GM12878 (cell line): ENCODE measurements around the gene HDDC2. TPM values are rescaled to one million over a fixed set of nuclear protein-coding genes. Genes with fewer than 3 reads are reported as not detected.

Source experiments
- ATAC-seq: fragments of 200-7000 bp; cut with Tn5 transposase; 3 replicates; pipeline ENCODE4 v1.9.1; 2020; ENCODE audit warnings: mild to moderate bottlenecking, moderate library complexity
- BruUV-seq: library from RNA; stranded (reverse); fragments of 400-500 nt; replicated peaks from 2 replicates; lab custom pipeline; 2021; lab: Mats Ljungman, UMichigan
- CTCF ChIA-PET: fragments of 300-600 bp; sonication (Branson Sonifier 250); formaldehyde crosslinking; extraction: SDS; loops from one replicate; lab custom pipeline; 2021; ENCODE audit warnings: inconsistent platforms; lab: Yijun Ruan, JAX
- POLR2A ChIA-PET: fragments of 350-600 bp; formaldehyde crosslinking; extraction: SDS; loops from one replicate; lab custom pipeline; 2021; ENCODE audit warnings: inconsistent platforms; lab: Charles Lee
- RAD21 ChIA-PET: fragments of 300-600 bp; sonication (Branson Sonifier 250); formaldehyde crosslinking; loops from one replicate; lab custom pipeline; 2023; ENCODE audit warnings: antibody characterized with exemption; ENCODE audit not compliant: unreplicated experiment; lab: Charles Lee
- SMC1A ChIA-PET: fragments of 300-600 bp; sonication (Branson Sonifier 250); formaldehyde crosslinking; loops from one replicate; lab custom pipeline; 2023; ENCODE audit not compliant: unreplicated experiment, uncharacterized antibody; lab: Charles Lee
- DNase-seq: peaks from one replicate; pipeline ENCODE4 v3.0.0-alpha.2; 2011; ENCODE audit warnings: low read depth, low spot score
- FAIRE-seq: peaks from 3 replicates; lab custom pipeline; 2011; peaks lifted over from hg19 to GRCh38; lab: Jason Lieb, UNC
- H2AFZ ChIP-seq: 2 replicates; pipeline ENCODE4 v1.6.0; 2011; ENCODE audit warnings: low read depth, low read length, control low read depth; ENCODE audit not compliant: control insufficient read depth
- H3K27ac ChIP-seq: 2 replicates; pipeline ENCODE4 v1.5.1; 2011; ENCODE audit warnings: control low read depth; ENCODE audit not compliant: control insufficient read depth, insufficient read depth
- H3K27me3 ChIP-seq, 2 experiments: replicated peaks in 1 of 2; 2 replicates each; pipeline versions ENCODE4 v1.6.0 to v1.6.1; 2011; ENCODE audit warnings: low read length in 1 of 2; ENCODE audit not compliant: control insufficient read depth in 2 of 2, insufficient read depth in 2 of 2
- H3K36me3 ChIP-seq, 2 experiments: 2 replicates each; pipeline ENCODE4 v1.5.1; 2011; ENCODE audit warnings: low read length in 1 of 2; ENCODE audit not compliant: control insufficient read depth in 2 of 2, insufficient read depth in 2 of 2
- H3K4me1 ChIP-seq: 2 replicates; pipeline ENCODE4 v1.6.1; 2011; ENCODE audit warnings: mild to moderate bottlenecking, low read length, moderate library complexity, mixed read lengths; ENCODE audit not compliant: control insufficient read depth, insufficient read depth
- H3K4me2 ChIP-seq: 2 replicates; pipeline ENCODE4 v1.6.0; 2011; ENCODE audit warnings: control low read depth; ENCODE audit not compliant: control insufficient read depth, insufficient read depth
- H3K4me3 ChIP-seq: fragments of 200-600 bp; sonication (generic); 2 replicates; pipeline ENCODE4 v1.5.1; 2016
- H3K79me2 ChIP-seq: 2 replicates; pipeline ENCODE4 v1.6.0; 2011; ENCODE audit warnings: low read length; ENCODE audit not compliant: control insufficient read depth, insufficient read depth
- H3K9ac ChIP-seq: 2 replicates; pipeline ENCODE4 v1.8.0; 2011; ENCODE audit warnings: low read length, control low read depth, mixed read lengths; ENCODE audit not compliant: control insufficient read depth, insufficient read depth
- H3K9me3 ChIP-seq: replicated peaks from 3 replicates; pipeline ENCODE4 v1.5.1; 2011; ENCODE audit warnings: mild to moderate bottlenecking, low read length; ENCODE audit not compliant: control insufficient read depth, insufficient read depth
- H4K20me1 ChIP-seq: 2 replicates; pipeline ENCODE4 v1.6.0; 2011; ENCODE audit not compliant: control insufficient read depth, insufficient read depth
- CUX1 ChIP-seq: IDR thresholded peaks from 2 replicates; pipeline ENCODE4 v1.6.1; 2012; ENCODE audit warnings: improper control_type of control experiment, low read depth, low read length; ENCODE audit not compliant: insufficient replicate concordance
- DPF2 ChIP-seq: fragments of 450-650 bp; IDR thresholded peaks from 2 replicates; pipeline ENCODE4 v1.6.1; 2017; ENCODE audit warnings: mild to moderate bottlenecking
- IRF5 ChIP-seq: fragments of 450-650 bp; IDR thresholded peaks from 2 replicates; pipeline ENCODE4 v1.6.1; 2017; ENCODE audit warnings: borderline replicate concordance
- NFXL1 ChIP-seq: fragments of 450-650 bp; IDR thresholded peaks from 2 replicates; pipeline ENCODE4 v1.6.1; 2017; ENCODE audit warnings: antibody characterized with exemption, mild to moderate bottlenecking, borderline replicate concordance
- NFYB ChIP-seq: IDR thresholded peaks from 2 replicates; pipeline ENCODE4 v1.6.1; 2011; ENCODE audit warnings: low read depth, mild to moderate bottlenecking, low read length, improper control_type of control experiment, moderate library complexity; ENCODE audit not compliant: insufficient read depth
- NRF1 ChIP-seq: conservative IDR thresholded peaks from 2 replicates; pipeline ENCODE4 v1.6.1; 2011; ENCODE audit warnings: mild to moderate bottlenecking, low read depth, low read length, improper control_type of control experiment
- PKNOX1 ChIP-seq: fragments of 450-650 bp; IDR thresholded peaks from 2 replicates; pipeline ENCODE4 v1.6.1; 2016; ENCODE audit warnings: mild to moderate bottlenecking
- POLR2AphosphoS5 ChIP-seq: IDR thresholded peaks from 2 replicates; pipeline ENCODE4 v1.6.1; 2011; ENCODE audit warnings: mild to moderate bottlenecking, low read length, inconsistent platforms
- RELA ChIP-seq: fragments of 450-650 bp; IDR thresholded peaks from 2 replicates; pipeline ENCODE4 v1.8.0; 2014; ENCODE audit warnings: borderline replicate concordance; ENCODE audit not compliant: partially characterized antibody
- USF1 ChIP-seq: IDR thresholded peaks from 2 replicates; pipeline ENCODE4 v1.6.1; 2011; ENCODE audit warnings: borderline replicate concordance, low read depth, mild to moderate bottlenecking, moderate library complexity, mixed read lengths, low read length; ENCODE audit not compliant: insufficient read depth; ENCODE audit errors: extremely low read length
- WGBS: methylation state at CpG from one replicate; pipeline ENCODE4 v1.1.6; 2016; ENCODE audit warnings: low lambda C conversion rate; ENCODE audit not compliant: insufficient replicate concordance, insufficient coverage; ENCODE audit errors: missing lambda C conversion rate; 5-methylcytosine and 5-hydroxymethylcytosine counted together
- in situ Hi-C: fragments of 300-500 bp; cut with MboI; formaldehyde crosslinking; loops from 9 replicates; pipeline ENCODE4 v1.14.3; 2018; ENCODE audit warnings: mixed read lengths
- intact Hi-C: fragments of 100-400 bp; cut with micrococcal nuclease; formaldehyde crosslinking; loops from one replicate; pipeline ENCODE4 v1.14.2; 2022; ENCODE audit not compliant: unreplicated experiment
- polyA plus RNA-seq, 11 experiments: library from polyadenylated mRNA; depleted of rRNA in 4 of 11; unstranded in 6 of 11; stranded (reverse) in 5 of 11; fragments of >200 nt; fragmentation: Nextera tagmentation in 4 of 11; fragmentation: Illumina TruSeq in 1 of 11; extraction: Ambion mirVana in 4 of 11; extraction: Trizol in 1 of 11; gene quantifications; 1 replicate in 1 of 11; 2 replicates in 10 of 11; pipeline versions ENCODE4 v1.2.1 to v1.2.3, GENCODE V29; 2011 to 2016; ENCODE audit warnings: inconsistent platforms in 2 of 11, missing spikeins in 2 of 11, low read depth in 1 of 11
- total RNA-seq, 4 experiments: library from RNA; depleted of rRNA in 3 of 4; stranded (reverse); fragments of >200 nt in 3 of 4; fragmentation: Illumina TruSeq in 1 of 4; extraction: Trizol in 1 of 4; gene quantifications; 2 replicates each; pipeline versions ENCODE4 v1.2.1 to v1.2.3, GENCODE V29; 2013 to 2021

HDDC2 gene
- total and polyA plus RNA-seq, 10 of the 15 experiments (the other 5 are each of a cell fraction or from before 2014, with no cell fraction given) = 54.5 to 148 (median 92.7) TPM

GRCh38 chr6:125245523-125246264, 56.1 kb downstream of the HDDC2 start:
- Histone ChIP-seq H2AFZ (no peak overlapping the region), H3K36me3 (no peaks in the 10 kb centered on the region), H3K4me1 (no peaks in the 10 kb centered on the region), H3K4me2 (no peak overlapping the region), H3K4me3 (no peak overlapping the region), H3K27me3 (no peaks in the 10 kb centered on the region), H3K27ac (no peak overlapping the region), H3K9ac (no peak overlapping the region), H3K9me3 (peaks cover 2% of the 10 kb centered on the region; the same call in 1 of the 3 replicates), H3K79me2 (no peaks in the 10 kb centered on the region), H4K20me1 (no peaks in the 10 kb centered on the region)
- DNase-seq = no peak
- ChIA-PET POLR2A (interaction anchor here (0.7 kb wide), 1 partner anchor 15 kb away, joined by 3 read pairs; no protein-coding TSS in a partner anchor), CTCF (no interaction called here), RAD21 (no interaction called here), SMC1A (interaction anchor here (0.8 kb wide), 1 partner anchor 13 kb away, joined by 4 read pairs; no protein-coding TSS in a partner anchor)
- in situ Hi-C loops (no loop called here), intact Hi-C loops (no loop called here)
- FAIRE-seq = no peak
- WGBS = 45% methylated on average over 7 of the region's 7 CpGs
- no TSS peak for BruUV-seq
- TF ChIP-seq NRF1 (no peak), NFYB (no peak), PKNOX1 (no peak), RELA (no peak), IRF5 (no peak), POLR2AphosphoS5 (no peak), NFXL1 (no peak), DPF2 (no peak), USF1 (no peak), CUX1 (no peak)
- no peak for ATAC-seq
